NCI-H146 (cell line): Measurements from ENCODE around the gene HSF5.
A peak's percentile ranks its signal among the peaks of the same experiment; 100 is the strongest.

ENCODE experiments used
- DNase-seq: peaks from one replicate; lab custom pipeline; 2025; lab: John Stamatoyannopoulos, UW

The HSF5 gene

DNA sequence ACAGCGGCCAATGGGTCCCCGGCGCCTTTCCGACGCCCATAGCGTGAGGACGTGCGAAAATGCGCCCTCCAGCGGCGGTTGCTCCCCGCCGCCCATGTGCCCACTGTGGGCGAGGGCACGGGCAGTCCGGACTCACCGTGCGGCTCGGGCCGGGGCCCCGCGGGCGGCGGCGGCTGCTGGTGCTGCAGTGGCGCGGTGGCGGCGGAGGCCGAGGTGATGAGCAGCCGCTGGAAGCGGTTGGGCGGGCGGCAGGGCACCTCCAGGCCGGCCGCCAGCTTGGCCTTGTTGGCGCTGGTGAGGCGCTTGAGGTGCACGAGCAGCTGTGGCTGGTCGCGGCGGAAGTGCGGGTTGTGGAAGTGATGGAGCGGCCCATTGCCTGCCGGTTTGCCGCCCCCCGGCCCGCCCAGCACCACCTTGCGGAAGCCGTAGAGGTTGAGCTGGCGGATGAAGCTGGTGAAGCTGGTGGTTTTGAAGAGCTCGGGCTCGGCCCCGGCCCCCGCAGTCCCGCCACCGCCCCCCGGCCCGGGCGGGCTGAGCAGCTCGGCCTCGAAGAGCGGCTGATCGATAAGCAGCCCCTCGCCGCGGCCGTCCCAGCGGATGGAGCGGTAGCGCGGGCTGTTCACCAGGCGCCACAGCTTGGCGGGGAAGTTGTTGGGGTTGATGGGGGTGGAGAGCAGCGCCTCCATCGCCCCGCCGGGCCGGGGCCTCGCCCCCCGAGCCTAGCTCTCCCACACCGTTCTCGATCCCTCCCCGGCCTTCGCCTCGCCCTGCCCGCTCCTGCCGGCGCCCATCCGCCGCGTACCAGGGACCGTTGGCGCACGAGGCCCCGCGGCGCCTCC is at the start of gene HSF5:
Gene HSF5 (minus strand): TSS at position 820 of the 839 bp plus-strand sequence. CDS start 134 bp downstream, at position 686.
- DNase-seq = no peak

DNA sequence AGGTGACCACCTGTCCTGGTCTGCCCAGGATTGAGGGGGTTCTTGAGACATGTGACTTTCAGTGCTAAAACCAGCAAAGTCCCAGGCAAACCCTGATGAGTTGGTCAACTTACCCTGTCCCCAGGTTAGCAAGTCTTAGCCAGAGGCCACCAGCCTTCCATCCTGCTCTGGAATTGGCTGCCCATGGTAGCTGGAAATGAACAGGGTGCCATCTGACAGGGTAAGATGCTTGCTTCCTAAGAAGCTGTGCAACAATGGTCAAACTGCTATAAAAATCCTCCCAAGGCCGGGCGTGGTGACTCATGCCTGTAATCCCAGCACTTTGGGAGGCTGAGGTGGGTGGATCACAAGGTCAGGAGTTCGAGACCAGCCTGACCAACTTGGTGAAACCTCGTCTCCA is 49.1 kb upstream of the HSF5 start:
- DNase-seq = no peak

DNA sequence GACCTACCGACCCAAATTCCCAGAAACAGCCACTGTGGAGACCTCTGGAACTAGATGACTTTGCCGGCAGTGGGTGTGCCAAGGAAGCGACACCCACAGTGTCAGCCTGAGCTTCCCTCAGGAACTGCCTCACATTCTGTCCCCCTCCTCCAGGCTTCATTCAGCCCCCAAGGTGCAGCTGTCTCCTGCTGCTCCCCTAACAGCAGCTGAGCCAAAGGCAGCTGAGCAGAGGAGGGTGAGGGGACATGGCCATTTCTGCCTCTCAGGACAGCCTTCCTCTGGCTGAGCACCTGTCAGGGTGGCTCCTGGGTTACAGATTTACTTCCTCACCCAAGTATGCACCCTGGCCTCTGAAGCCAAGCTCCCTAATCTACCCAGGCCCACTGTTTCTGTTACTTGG is 48.3 kb upstream of the HSF5 start:
- no peak for DNase-seq

DNA sequence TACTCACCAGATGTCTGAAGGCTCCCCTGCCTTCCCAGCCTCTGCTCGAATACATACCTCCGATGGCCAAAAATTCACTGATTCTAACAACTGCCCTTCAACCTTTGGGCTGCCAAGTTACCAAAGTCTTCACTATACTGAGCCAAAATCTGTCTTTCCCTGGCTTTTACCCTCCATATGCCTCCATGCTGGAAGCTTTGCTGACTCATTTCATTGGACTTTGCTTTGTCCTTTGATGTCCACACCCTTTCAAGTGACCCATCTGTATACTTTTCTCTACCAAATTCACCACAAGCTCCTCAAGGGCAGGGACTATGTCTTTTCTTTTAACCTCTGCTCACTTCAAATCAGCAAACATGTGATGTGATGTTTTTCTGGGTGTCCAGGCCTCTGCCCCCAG is 47.2 kb upstream of the HSF5 start:
- no peak for DNase-seq

DNA sequence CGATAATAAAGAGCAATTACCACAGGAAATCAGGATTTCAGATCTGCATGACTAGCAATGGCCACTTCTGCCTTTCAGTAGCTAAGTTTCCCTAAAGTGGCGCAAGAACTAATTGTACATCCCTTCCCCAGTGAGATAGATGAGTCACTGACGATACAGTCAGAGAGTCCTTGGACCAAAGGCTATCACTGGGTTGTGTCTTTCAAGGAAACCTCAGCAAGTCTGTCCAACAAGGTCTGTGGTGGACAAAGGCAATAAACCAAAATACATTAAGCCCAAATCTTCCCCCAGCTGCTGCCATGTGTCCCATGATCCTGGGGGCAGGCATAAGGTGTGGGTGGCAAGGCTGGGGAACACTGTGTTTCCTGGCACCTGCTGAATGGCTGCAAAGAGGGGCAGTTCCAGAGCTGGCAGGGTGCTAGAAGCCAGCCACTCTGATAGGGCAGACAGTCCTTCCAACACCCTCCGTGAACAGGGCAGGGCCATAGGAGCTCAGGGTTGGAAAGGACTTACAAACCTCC is 46.8 kb upstream of the HSF5 start:
- no peak for DNase-seq

DNA sequence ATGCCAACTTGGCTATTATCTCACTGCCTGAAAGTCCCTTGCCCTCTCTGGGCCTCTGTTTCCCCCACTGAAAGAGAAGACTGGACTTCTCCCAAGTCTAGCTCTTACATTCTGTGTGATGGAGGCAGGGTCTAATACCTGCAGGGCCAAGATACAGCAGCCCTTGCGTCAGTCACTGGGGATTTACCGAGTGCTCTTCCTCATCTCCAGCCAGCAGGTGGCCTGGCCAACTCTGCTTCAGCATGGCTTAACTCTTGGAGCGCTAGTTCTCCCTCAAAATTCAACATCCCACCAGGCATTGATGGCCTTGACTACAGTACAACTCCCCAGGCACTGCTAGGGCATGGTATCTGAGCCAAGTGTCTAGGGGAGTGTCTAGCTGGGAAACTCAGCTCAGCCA is 46.1 kb upstream of the HSF5 start:
- DNase-seq = no peak

- DNase-seq = no peak
These were observed 45.5 kb upstream of the HSF5 start for GRCh38 chr17:58533616-58534188.

DNA sequence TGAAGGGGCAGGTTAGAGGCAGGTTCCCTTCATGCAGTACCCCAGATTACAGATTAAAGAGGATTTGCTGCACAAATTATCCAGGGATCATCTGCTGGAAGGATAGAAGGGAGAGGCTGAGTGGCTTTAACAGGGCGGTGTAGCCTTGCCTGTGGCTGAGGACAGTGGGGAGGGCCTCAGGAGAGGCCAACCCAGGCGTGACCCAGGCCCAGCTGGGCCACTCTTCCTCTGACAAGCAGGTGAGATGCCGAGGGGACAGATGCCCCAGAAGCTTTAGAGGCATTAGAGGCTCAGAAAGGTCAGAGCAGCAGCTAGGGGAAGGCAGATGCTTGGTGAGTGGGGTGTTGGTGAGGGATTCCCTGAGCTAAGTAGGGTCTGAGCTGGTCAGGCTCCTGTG is 44.3 kb upstream of the HSF5 start:
- no peak for DNase-seq

DNA sequence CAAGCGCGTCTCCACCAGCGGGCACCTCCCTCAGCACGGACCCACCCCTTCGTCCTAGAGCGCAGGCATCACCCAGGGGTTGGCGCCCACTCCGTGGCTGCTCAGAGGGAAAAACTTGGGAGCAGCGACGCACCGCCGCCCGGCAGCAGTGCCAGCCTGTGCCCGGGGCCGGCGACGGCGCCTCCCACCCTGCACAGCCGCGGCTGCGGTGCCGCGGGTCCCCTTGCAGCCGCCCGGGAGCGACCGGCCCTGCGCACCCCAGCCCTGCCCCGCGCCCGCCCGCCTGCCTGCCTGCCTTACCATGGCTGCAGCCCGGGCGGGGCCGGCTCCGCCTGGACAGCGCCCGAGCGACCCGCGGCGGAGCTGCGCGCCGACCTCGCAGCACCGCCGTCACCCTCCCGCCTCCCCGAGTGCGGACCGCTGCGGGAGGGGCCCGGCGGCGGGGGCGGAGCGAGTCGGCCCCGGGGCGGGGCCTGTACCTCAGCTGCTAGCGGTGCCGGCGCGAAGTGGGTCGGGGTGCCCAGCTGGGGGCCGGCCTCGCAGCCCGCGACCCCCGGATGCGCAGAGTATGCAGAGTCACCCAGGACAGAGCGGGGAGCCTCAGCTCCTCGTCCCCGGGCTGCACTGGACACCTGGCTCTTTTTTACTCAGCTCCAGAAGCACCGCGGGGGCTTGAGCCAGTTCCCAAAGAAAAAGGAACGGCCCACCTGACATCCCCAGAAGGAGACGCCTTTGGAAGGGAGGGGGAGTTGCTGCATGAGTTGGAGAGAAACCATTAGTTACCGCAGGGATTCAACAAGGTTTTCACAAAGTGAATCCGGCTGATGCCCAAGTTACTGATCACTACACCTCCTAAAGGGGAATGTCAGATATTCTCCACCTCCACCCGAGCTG is 43.7 kb upstream of the HSF5 start:
- peak; percentile 65 for DNase-seq

- no peak for DNase-seq
These were observed 42.9 kb upstream of the HSF5 start for GRCh38 chr17:58531122-58531521.

DNA sequence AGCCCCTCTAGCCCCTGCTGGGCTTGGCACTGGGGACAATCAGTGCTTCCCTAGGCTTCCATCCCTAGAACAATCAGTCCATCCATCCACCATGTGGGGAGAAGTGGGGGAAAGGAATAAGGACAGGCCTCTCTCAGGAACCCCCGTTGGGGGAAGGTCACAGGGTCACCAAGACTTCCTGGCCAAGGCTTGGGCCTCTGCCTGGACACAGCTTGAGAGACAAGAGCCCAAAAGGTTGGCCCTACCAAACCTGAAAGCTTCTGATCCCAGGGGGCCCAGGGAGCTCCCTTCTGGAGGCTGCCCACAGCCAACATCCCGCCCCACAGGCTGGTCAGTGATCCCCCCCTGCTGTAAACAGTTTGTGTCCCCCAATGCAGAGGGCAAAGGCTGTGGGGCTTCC is 42.4 kb upstream of the HSF5 start:
- no peak for DNase-seq

DNA sequence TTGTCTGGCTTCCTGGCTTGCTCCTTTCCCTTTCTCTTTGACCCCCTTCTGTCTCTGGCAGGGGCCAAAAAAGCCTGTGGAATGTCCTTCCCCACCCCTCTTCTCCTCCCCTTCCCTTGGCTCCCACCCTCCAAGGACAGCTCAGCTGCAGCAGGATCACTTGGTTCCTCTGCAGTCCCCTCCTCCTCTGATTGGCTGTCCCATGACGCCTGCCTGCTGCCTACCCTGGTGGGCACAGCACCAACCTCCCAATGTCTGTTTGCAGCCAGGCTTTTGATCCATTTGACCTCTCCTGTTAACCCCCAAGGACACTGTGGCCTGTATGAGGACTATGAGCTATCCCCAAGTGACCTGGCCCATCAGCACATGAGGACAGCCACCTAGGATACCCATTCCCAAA is 41.1 kb upstream of the HSF5 start:
- no peak for DNase-seq

DNA sequence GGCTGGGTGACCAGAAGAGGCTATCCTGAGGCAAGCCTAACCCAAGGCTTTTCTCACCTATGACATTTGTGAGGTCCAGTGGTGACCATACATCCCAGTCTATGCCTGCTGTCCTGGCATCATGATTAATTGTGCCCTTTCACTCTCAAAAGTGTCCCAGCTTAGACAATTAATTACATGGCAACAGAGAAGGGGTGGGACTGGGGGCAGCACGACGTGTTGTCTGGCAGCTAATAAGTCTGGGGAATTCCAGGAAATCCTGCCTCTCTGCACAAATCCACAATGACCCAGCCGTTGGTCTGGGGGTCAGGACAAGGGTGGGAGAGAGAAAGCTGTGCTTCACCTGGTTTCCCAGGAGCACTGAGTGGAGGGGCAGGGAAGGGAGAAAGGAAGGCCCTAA is 40.2 kb upstream of the HSF5 start:
- DNase-seq = no peak

DNA sequence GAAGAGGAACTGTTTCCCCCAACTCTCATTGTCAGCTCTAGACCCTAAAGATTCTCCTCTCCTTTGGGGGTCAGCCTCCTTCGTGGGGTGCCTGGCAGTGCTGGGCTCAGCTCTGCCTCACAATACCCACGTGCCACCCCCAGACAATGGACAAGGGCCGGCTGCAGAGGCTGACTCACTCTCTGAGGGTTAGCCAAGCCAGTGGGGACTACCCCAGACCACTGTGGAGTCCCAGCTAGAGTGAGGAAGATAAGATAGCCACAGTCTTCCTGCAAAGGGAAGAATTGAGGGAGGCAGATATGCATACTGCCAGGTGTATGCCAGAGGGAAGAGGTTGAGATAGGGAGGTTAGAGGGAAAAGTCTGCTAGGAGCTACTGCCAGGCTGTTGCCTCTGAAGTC is 39.7 kb upstream of the HSF5 start:
- no peak for DNase-seq

DNA sequence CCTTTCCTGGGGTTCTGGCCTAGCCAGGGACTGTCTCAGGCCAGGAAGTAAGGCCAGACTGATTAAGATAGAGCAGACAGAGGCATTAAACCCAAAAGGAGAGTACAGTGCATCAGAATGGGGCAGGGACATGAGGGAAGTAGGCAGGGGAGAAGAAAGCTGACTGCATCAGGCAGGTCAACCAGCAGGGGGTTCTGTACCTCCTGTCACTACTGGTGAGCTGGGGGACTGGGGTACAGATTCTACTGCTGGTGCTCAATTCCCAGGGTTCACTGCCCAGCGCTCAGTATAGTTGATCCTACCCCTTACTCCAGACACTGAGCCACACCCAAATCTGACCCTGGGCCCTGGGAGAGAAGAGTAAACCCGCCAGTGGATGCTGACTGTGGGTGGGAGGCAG is 39.1 kb upstream of the HSF5 start:
- DNase-seq = no peak

DNA sequence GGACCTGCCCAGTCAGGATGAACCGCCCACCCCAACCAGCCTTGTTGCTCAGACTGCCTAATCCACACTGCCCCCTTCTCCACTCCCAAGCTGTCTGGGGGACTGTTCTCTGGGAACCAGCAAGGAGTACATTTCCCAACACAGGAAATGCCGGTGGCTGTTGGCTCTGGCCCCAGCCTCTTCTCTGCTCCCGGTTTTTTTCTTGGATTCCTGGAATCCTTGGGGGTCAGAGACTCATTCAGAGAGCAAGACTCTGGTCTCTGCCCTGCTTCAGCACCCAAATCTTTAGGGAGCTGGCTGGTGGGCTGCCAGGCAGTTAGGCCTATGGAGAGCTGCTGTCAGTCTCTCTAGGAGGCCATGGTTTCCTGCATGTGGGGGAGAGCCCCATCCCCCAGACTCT is 37.0 kb upstream of the HSF5 start:
- DNase-seq = no peak

GRCh38 chr17:58521680-58522079 is 33.5 kb upstream of the HSF5 start:
- no peak for DNase-seq

DNA sequence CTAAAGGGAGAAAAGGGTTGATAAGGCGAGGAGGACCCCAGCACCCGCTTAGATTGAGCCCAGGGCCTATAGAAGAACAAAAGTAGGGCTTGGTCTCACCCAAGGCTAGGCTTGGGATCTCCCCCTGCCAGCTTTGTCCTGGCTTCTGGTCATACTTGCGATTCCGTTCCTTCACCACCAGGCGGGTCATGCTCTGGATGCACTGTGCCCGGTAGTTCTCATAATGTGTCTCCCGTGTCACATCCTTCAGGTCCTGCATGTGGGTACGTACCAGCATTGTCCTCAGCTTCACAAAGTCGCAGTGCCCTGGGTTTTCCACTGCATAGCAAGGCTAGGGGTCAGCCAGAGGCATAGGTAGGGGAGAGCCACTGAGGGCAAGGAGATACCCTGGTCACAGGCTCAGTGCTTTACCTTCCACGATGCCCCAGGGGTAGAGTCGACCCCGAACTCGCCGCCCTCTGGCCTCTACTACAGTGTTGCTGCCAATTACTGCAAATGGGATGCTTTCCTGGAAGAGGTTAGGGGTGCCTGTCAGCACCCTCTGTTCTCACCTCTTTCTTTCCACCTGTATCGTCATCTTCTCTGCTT is 32.7 kb upstream of the HSF5 start:
- DNase-seq = peak; percentile 40

DNA sequence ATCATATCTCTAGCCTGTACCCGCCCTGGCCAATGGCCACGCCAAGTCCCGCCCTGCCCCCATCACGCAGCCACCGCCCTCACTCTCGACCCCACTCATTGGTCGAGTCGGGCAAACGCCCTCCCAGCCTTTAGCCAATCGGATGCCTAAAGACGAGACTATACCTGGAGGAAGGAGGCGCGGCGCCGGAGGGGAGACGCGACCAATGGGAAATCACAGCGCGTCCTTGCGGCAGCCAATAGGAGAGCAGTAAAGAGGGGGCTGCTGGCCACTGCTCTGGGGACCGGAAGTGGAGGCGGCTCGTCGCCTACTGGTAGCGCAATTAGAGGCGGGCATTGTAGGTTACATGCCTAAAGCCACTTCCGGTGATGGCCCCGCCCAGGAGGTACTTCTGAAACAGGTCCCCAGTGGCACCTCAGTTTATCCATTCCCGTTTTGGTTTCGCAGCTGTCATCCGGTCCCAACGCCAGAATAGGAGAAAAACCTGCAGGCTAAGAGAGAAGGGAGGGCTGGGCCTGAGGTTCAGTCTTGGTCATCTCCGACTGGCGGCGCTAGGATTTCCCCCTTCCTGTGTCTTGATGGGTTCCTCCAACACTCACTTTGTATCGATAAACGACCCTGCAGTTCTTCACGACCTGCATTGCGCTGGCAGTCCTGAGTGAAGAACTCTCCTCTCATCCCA is 29.9 kb upstream of the HSF5 start:
- DNase-seq = peak; percentile 100

GRCh38 chr17:58517378-58517927 is 29.2 kb upstream of the HSF5 start:
- DNase-seq = no peak

- no peak for DNase-seq
These were observed 28.6 kb upstream of the HSF5 start for GRCh38 chr17:58516644-58517377.
